Ureter (tissue), 1 donor: ENCODE data around the gene CCIN. TPM values are rescaled to one million over a fixed set of nuclear protein-coding genes. Genes with fewer than 3 reads are reported as not detected.

Source experiments
- DNase-seq: peaks from one replicate; pipeline ENCODE4 v3.0.0-alpha.2; 2020; ENCODE audit warnings: low spot score
- total RNA-seq: library from RNA; stranded (reverse); gene quantifications from one replicate; pipeline ENCODE4 v1.2.4, GENCODE V29; 2023
- donor health status: DM: yes; HTN: yes; CAD: no.

Gene CCIN
- total RNA-seq, 1 donor from 2014 or later = not detected

- no peak for DNase-seq
These were observed 28.8 kb upstream of the CCIN start for GRCh38 chr9:36140086-36141084.

GRCh38 chr9:36141288-36141687 is 27.9 kb upstream of the CCIN start:
- DNase-seq = no peak

GRCh38 chr9:36141761-36142160 is 27.4 kb upstream of the CCIN start:
- no peak for DNase-seq

GRCh38 chr9:36142510-36143244 is 26.5 kb upstream of the CCIN start:
- no peak for DNase-seq

GRCh38 chr9:36143245-36143641 is 25.9 kb upstream of the CCIN start:
- no peak for DNase-seq

- no peak for DNase-seq
These were observed 24.6 kb upstream of the CCIN start for GRCh38 chr9:36144309-36145232.

- no peak for DNase-seq
These were observed 23.2 kb upstream of the CCIN start for GRCh38 chr9:36145970-36146369.

- no peak for DNase-seq
These were observed 22.5 kb upstream of the CCIN start for GRCh38 chr9:36146651-36147050.

GRCh38 chr9:36147441-36148175 is 21.6 kb upstream of the CCIN start:
- DNase-seq = no peak

- DNase-seq = peak; percentile 96
These were observed 20.7 kb upstream of the CCIN start for GRCh38 chr9:36148311-36149051.

GRCh38 chr9:36149197-36149596 is 20.0 kb upstream of the CCIN start:
- no peak for DNase-seq

GRCh38 chr9:36150574-36151315 is 18.4 kb upstream of the CCIN start:
- no peak for DNase-seq

GRCh38 chr9:36151316-36152210 is 17.6 kb upstream of the CCIN start:
- no peak for DNase-seq

GRCh38 chr9:36152741-36153438 is 16.3 kb upstream of the CCIN start:
- no peak for DNase-seq

- no peak for DNase-seq
These were observed 15.4 kb upstream of the CCIN start for GRCh38 chr9:36153746-36154145.

GRCh38 chr9:36154331-36154952 is 14.7 kb upstream of the CCIN start:
- DNase-seq = no peak

- DNase-seq = no peak
These were observed 13.1 kb upstream of the CCIN start for GRCh38 chr9:36156116-36156515.
